Nephron progenitor cell (in vitro differentiated cells): ENCODE measurements around the gene TTLL3.

Experiments
- DNase-seq: peaks from one replicate; pipeline ENCODE4 v3.0.0; 2021
- H3K27ac Mint-ChIP-seq: 2 replicates; pipeline ENCODE4 v1.8.0; 2021; ENCODE audit warnings: mild to moderate bottlenecking, moderate library complexity, mixed read lengths
- H3K27me3 Mint-ChIP-seq: 2 replicates; pipeline ENCODE4 v1.8.0; 2021; ENCODE audit warnings: mild to moderate bottlenecking, low read depth, mixed read lengths; ENCODE audit not compliant: poor library complexity
- H3K36me3 Mint-ChIP-seq: 2 replicates; pipeline ENCODE4 v1.8.0; 2021; ENCODE audit warnings: low read depth, mixed read lengths
- H3K4me1 Mint-ChIP-seq: 2 replicates; pipeline ENCODE4 v1.8.0; 2021; ENCODE audit warnings: mixed read lengths
- H3K4me3 Mint-ChIP-seq: 2 replicates; pipeline ENCODE4 v1.8.0; 2021; ENCODE audit warnings: mild to moderate bottlenecking, moderate library complexity, mixed read lengths
- H3K9me3 Mint-ChIP-seq: 2 replicates; pipeline ENCODE4 v1.8.0; 2021; ENCODE audit warnings: mild to moderate bottlenecking, moderate library complexity, mixed read lengths
- TF ChIP-seq, protein P1 (sequence below): fragments of 200-600 bp; sonication (generic); IDR thresholded peaks from 2 replicates; pipeline ENCODE4 v1.5.0; 2021; ENCODE audit warnings: antibody characterized with exemption

Gene TTLL3

DNA sequence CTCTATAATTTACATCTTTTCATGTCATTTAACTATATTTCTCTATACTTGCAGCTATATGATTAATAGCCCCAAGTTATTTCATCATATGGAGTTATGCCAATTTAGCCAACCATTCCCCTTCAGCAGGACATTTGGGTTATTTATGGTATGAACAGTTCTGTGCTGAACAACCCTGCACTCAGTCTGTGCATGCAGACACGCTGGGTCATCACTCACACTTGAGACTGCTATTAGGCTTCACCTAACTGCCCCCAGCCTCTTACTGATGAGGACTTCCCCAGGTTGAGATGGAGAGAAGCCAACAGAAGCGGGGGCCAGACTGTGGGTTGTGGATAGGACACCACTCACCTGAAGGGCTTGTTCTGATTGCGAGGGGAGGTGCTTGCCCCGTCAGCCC lies 25.1 kb upstream of the TTLL3 start:
- H3K27me3 Mint-ChIP-seq: no peaks in the 10 kb centered on the region
- H3K4me3 Mint-ChIP-seq: no peak overlapping the region

DNA sequence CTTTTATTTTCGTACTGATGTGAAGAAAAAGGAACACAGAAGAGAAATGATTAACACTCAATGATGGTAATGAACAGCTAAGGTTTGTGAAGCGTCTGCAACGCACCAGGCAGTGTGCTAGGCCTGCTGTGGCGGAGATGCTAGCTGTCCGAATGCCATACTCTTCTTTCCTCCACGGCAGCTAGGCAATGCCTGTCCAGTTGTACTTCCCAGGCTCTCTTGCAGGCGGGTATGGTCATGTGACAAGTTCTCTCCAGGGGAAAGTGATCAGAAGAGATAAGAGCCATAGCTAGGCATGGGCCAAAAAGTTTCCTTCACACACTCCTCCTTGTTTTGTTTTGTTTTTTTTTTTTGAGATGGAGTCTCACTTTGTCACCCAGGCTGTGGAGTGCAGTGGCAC lies 24.5 kb upstream of the TTLL3 start:
- H3K27ac Mint-ChIP-seq: no peak overlapping the region
- H3K4me1 Mint-ChIP-seq: peaks cover 5% of the 10 kb centered on the region
- H3K9me3 Mint-ChIP-seq: no peaks in the 10 kb centered on the region
- no peaks in the 10 kb centered on the region for H3K27me3 Mint-ChIP-seq
- TF ChIP-seq, protein P1, sequence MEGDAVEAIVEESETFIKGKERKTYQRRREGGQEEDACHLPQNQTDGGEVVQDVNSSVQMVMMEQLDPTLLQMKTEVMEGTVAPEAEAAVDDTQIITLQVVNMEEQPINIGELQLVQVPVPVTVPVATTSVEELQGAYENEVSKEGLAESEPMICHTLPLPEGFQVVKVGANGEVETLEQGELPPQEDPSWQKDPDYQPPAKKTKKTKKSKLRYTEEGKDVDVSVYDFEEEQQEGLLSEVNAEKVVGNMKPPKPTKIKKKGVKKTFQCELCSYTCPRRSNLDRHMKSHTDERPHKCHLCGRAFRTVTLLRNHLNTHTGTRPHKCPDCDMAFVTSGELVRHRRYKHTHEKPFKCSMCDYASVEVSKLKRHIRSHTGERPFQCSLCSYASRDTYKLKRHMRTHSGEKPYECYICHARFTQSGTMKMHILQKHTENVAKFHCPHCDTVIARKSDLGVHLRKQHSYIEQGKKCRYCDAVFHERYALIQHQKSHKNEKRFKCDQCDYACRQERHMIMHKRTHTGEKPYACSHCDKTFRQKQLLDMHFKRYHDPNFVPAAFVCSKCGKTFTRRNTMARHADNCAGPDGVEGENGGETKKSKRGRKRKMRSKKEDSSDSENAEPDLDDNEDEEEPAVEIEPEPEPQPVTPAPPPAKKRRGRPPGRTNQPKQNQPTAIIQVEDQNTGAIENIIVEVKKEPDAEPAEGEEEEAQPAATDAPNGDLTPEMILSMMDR: no peak
- no peak overlapping the region for H3K4me3 Mint-ChIP-seq
- H3K36me3 Mint-ChIP-seq: peaks cover 81% of the 10 kb centered on the region
- DNase-seq: no peak

More for the DNA sequence above, 25.1 kb upstream of the TTLL3 start:
- Mint-ChIP-seq H3K4me1 (peaks cover 5% of the 10 kb centered on the region), H3K27ac (no peak overlapping the region), H3K9me3 (no peaks in the 10 kb centered on the region), H3K36me3 (peaks cover 80% of the 10 kb centered on the region)
- TF ChIP-seq, protein P1: no peak
- DNase-seq: no peak

DNA sequence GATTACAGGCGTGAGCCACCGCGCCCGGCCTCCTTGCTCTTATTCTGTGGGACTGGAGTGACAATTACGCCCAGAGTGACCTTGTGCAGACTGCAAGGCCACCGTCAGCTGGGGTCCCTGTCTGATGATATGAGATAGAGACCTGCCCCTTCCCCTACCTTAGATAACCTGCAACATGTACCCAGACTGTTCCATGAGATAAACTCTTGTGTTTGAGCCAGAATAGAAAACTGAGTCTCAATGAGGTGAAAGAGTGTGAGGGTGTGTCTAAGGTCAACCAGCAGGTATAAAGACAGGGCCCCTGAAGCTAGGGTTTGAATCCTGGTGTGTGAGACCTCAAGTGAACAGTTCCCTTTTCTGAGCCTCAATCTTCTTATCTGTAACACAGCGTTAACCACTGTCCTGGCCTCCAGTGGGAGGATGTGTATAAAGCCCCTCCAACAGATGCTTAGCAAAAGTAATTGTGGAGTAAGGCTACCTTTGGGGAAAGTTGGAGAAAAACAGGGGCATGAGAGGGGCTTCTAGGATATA lies 23.8 kb upstream of the TTLL3 start:
- peaks cover 5% of the 10 kb centered on the region for H3K4me1 Mint-ChIP-seq
- DNase-seq: no peak
- peaks cover 77% of the 10 kb centered on the region for H3K36me3 Mint-ChIP-seq
- H3K27ac Mint-ChIP-seq: no peak overlapping the region
- H3K27me3 Mint-ChIP-seq: no peaks in the 10 kb centered on the region
- H3K9me3 Mint-ChIP-seq: no peaks in the 10 kb centered on the region
- no peak overlapping the region for H3K4me3 Mint-ChIP-seq
- TF ChIP-seq, protein P1: no peak

DNA sequence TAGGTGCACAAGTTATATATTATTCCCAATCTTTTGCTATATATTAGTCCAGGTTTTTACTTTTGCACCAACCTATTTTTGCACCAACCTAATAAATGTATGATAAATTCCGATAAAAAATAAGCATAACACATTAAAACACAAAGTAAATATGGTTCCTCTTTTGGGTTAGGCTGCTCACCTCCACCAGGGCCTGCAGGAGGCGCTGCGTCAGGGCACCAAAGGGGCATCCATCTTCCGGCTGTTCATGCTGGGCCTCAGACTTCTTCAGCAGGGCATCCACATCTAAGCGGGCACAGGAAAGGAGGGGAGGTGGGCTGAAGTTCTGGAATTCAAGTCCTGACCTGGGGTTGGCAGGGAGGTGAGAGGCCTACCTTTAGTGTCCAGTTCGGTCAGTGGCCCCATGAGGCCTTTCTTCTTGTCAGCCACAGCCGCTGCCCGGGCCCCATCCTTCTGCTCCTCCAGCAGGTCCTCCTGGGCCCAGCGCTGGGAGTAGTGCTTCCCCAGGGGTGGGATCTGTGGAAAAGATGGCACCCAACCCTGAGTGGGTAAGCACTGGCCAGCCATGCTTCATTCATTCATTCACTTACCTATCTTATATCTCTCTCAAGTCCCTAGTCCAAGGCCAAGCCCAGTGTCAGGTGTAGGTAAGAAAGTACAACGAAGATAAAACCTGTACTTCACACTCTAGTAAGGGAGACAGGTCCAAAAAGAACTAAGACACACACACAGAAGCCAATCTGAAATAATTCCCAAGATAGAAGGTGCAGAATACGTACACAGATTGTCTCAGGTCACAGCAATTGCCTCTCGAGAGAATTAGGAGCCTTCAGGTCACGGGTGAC lies 23.0 kb upstream of the TTLL3 start:
- Mint-ChIP-seq H3K27me3 (no peaks in the 10 kb centered on the region), H3K9me3 (no peaks in the 10 kb centered on the region), H3K36me3 (peaks cover 73% of the 10 kb centered on the region), H3K4me3 (no peak overlapping the region), H3K27ac (no peak overlapping the region), H3K4me1 (peaks cover 10% of the 10 kb centered on the region)
- no peak for DNase-seq
- TF ChIP-seq, protein P1: peak; percentile 27

DNA sequence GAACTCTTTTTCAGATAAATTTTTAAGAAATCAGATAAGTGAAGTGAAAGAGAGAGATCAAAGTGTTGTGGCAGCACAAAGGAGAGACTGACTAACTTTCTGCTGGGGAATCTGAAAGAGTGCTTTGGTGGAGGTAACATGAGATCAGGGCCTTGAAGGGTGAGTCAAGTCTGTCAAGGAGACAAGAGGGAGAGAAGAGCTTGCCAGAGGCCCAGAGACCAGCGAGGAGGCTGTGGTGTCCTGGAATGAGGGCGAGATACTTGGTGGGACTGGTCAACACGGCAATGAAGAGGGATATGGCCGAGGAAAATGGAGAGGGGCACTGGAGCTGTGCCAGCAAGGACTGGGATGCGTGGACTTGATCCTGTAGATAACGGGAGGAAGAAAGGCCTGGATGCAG lies 22.3 kb upstream of the TTLL3 start:
- no peaks in the 10 kb centered on the region for H3K9me3 Mint-ChIP-seq
- H3K36me3 Mint-ChIP-seq: peaks cover 66% of the 10 kb centered on the region
- no peak for DNase-seq
- no peak overlapping the region for H3K4me3 Mint-ChIP-seq
- TF ChIP-seq, protein P1: no peak
- H3K4me1 Mint-ChIP-seq: peaks cover 7% of the 10 kb centered on the region
- no peaks in the 10 kb centered on the region for H3K27me3 Mint-ChIP-seq
- peak overlapping the region; percentile 58 for H3K27ac Mint-ChIP-seq

DNA sequence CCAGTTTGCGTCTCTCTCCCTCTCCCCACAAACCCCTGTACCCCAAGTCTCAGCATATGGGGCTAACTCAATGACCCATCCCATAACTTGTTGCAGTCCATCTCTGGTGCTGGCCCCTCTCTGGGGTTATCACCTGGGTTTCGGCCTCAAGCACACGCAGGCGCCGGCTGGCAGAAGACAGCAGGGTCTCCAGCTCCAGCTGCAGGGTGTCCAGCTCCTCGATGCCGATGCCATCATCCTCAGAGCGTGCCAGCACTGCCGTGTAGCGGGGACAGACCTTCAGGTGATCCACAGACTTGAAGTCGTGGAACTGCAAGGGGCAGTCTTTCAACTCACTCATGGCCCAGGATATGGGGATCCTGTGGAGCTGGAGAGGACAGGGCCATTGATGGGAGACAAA lies 18.9 kb upstream of the TTLL3 start:
- TF ChIP-seq, protein P1: no peak
- Mint-ChIP-seq H3K27me3 (no peaks in the 10 kb centered on the region), H3K27ac (no peak overlapping the region), H3K9me3 (no peaks in the 10 kb centered on the region), H3K4me3 (peak overlapping the region; percentile 98), H3K4me1 (peaks cover 26% of the 10 kb centered on the region), H3K36me3 (peaks cover 51% of the 10 kb centered on the region)
- DNase-seq: no peak
